ENCODE results near the gene PTPRA.

- TF ChIP-seq CTCF (optimal IDR thresholded peaks at IDR 0.05 in 1 of 3, IDR thresholded peaks at IDR 0.05 in 1 of 3, conservative IDR thresholded peaks at IDR 0.05 in 1 of 3; ENCODE audit: extremely low read depth in 1 of 3, insufficient read depth in 2 of 3, low read length in 3 of 3) (no peak), EZH2 (IDR thresholded peaks at IDR 0.05; ENCODE audit: low read length) (no peak)
Observed at GRCh38 chr20:2866236-2866635, 7.0 kb upstream of the PTPRA start.

All from keratinocyte (primary cell).